HG03457 (cell line): ENCODE results near the gene EPC2.

ENCODE experiments used
- ATAC-seq: cut with Tn5 transposase; IDR thresholded peaks from one replicate; pipeline ENCODE4 v1.9.1; 2021; ENCODE audit warnings: moderate number of reproducible peaks; ENCODE audit not compliant: unreplicated experiment

EPC2 gene

DNA sequence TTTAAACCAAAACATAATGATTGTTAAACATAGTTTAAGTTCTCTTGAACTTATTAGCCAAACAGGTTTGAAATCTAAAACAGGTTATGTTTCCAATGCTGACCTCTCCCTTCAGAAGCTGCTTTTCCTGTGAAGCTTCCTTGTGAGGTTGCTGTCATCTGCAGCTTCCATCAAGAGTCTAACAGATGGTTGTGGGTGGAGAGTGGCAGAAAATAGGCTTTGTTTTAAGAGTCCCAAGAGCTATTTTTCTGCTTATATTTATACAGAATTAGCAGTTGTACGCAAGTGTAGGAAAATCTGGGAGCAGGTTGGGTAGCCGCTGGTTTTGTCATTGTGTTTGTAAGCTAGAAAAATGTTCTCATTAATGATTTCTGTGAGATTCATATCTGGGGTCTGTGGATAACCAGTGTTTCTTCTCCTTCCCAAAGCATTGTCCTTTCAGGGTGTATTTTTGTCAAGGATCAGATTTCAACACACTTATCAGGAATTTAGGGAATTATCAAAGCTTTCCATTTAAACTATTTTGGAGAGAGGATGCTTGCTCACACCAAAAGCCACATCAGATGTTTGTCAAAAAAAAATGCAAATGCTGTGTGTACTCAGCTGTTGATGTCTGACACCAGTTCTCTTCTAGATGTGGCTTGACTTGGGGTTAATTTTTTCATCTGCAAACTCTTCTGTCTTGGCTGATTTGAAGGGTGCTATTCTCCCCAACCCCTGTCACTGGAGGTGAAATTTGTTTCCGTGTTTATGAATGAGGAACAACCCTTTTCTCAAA lies 152.4 kb downstream of the EPC2 start:
- ATAC-seq = no peak

DNA sequence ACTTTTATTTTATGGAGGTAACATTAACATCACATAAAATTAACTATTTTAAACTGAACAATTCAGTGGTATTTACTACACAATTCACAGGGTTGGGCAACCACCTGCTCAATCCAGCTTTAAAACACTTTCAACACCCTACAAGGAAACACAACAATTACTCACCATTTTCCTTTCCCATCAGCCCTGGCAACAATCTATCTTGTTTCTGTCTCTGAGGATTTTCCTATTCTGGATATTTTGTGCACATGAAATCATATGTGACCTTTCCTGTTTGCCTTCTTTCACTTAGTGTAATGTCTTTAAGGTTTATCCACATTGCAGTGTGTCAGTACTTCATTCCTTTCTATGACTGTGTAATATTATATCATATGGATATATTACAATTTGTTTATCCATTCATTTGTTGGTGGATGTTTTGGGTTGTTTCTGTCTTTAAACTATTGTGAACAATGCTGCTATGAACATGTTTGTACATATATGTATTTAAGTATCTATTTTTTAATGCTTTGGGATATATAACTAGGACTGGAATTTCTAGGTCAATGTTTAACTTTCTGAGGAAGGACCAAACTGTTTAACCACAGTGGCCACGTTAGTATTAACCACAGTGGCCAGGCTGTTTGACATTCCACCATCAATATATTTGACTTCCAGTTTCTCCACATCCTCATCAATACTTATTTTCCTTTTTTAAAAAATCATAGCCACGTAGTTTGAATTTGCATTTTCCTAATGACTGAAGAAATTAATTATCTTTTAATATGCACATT lies 158.1 kb downstream of the EPC2 start:
- ATAC-seq = no peak

DNA sequence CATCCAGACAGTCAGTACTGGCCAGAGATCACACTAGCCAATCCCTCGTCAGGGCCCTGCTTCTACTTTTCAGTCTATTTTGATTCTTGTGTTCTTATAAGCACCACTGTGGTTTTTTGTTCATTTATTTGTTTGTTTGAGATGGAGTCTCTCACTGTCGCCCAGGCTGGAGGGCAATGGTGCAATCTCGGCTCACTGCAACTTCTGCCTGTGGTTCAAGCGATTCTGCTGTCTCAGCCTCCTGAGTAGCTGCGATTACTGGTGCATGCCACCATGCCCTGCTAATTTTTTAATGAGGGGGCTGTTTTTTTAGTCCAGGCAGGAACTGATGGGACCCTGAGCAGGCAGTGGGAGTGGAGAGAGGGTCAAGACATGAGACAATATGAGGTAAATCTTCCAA lies 165.5 kb downstream of the EPC2 start:
- no peak for ATAC-seq

DNA sequence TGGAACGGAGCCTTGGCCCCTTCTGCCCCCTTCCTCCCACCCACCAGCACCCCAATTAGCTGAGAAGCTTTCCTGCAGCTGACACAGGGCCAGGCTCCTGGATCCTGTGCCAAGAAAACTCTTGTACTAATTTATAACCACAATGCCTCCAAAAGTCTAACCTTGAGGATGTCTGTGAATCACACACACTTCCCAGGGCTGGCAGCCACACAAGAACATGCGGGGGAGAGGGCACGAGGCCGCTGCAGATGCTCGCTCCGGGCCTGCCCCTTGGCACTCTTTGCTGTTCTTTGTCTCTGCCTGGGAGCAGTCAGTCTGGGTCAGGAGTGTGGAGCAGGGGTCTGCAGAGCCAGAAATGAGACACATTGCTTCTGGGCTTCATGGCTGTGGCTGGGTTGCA lies 167.8 kb downstream of the EPC2 start:
- ATAC-seq = no peak

DNA sequence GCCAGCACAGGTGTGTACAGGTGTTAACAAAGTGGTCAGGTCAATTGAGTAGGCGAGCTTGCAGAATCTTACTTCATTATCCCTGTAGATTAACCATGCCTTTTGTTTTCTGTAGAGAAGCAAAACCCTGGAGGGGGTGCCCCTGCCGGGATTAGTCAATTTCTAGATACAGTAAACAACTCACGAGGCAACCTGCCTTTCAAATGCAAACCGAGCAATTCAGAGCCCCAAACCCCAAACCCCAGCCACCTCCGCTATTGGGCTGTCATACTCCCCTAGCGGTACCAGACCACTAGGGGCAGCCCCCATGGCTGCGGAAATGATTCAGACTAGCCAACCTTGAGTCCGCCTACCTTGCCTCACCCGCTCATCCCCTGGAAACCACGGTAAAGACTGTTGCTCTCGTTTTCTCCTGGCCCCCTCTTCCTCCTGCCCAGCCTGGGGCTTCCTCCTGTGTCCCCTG lies 169.1 kb downstream of the EPC2 start:
- peak; percentile 98 for ATAC-seq

DNA sequence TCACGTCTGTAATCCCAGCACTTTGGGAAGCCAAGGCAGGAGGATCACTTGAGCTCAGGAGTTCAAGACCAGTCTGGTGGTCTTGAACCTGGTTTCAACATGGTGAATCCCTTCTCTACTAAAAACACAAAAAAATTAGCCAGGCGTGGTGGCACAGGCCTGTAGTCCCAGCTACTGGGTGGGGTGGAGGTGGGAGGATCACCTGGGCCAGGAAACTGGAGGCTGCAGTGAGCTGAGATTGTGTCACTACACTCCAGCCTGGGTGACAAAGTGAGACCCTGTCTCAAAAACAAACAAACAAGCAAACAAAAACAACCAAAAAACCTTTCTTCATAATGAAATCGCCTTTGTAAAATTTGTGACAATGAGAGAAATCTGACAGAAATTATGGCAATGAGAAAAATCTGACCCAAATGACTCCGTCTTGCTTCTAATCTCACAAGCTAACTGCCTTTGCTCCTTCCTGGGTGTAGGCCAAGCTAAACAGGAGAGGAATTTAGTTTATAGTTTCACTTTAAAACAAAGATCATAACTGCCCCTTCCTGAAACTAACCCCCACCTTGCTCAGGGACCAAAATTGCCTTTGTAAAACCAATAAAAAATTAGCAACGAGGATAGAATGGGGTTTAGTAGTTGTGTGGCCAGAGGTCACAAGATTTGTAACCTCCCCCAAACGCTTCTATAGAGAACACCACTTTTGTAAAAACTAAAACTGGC lies 169.8 kb downstream of the EPC2 start:
- no peak for ATAC-seq

DNA sequence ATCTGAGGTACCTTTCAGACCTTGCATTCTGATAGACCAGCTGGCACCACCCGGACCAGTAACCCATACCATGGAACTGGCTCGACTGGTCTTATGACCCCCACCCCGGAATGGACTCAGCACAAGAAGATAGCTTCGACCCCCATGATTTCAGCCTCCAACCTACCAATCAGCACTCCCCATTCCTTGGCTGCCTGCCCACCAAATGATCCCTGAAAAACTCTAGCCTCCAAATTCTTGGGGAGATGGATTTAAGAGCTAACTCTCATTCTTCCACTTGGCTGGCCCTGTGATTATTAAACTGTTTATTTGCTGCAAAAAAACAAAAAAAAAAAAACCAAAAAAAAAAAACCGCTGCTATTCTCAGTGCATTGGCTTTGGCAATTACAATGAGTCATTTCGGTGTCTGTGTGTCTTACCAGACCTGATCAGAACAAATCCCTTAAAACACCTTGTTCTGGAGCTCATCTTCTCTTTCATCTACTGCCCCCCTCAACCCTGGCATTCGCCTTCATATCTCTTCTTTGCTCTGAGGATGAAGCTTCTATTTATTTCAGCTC lies 170.4 kb downstream of the EPC2 start:
- ATAC-seq = no peak

DNA sequence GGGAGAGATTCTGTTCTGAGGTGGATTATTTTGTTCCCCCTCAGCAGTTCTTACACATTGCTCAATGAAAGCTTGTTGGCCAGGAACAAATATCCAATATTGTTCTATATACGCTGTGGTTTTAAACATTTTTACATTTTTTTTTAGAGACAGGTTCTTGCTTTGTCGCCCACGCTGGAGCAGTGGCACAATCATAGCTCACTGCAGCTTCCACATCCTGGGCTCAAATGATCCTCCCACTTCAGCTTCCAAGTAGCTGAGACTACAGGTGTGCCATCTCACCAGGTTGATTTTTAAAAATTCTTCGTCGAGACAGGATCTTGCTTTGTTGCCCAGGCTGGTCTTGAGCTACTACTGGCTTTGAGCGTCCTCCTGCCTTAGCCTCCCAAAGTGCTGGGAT lies 171.6 kb downstream of the EPC2 start:
- no peak for ATAC-seq

DNA sequence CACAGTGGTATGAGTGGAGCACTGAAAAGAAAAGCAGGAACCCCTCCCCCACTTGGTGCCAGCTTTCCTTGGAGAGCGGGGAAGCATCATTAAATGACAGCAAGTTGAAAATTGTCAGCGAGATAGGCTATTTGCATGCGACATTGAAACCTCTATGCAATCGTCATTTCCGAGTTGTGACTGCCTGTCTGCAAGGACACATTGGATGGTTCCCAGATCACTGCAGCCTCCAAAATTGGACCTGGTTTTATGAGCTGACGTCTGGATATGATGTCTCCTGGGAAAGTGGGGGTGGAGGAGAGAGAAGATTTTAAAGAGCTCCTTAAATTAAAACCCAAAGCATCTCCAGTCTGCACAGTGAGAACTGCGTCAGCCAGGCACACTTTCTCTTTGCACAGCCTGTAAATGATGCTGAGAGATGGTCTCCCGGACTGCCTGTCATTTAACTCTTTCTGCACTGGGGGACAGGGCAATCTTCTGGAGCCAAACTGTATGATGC lies 172.7 kb downstream of the EPC2 start:
- ATAC-seq = no peak

DNA sequence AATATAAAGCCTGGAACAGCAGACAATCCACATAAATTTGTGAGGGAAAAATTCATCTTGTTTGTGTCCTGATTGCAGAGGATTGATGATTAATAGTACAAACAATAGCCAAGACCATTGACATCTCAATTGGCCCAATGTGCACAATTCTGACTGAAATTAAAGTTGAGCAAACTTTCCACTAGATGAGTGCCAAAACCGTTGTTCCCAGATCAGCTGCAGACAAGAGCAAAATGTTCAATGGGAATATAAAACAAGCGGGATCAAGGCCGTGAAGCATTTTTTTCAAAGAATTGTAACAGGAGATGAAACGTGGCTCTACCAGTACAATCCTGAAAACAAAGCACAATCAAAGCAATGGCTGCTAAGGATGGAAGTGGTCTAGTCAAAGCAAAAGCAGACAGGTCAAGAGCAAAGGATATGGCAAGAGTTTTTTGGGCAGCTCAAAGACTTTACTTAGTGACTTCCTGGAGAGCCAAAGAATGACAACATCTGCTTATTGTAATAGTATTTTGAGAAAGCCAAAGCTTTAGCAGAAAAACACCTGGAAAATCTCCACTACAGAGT lies 174.6 kb downstream of the EPC2 start:
- no peak for ATAC-seq

DNA sequence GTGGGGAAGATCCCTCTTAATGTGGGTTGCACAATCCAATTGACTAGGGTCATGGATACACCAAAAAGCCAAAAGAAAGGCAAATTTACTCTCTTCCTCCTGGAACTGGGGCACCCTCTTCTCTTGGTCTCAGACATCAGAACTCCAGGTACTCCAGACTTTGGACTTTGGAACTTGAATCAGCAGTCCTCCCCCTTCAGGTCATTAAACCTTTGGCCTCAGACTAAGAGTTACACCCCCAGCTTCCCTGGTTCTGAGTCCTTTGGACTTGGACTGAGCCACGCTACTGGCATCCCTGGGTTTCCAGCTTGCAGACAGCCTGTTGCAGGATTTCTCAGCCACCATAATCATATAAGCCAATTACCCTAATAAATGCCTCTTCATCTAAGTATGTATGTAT lies 179.6 kb downstream of the EPC2 start:
- ATAC-seq = no peak

DNA sequence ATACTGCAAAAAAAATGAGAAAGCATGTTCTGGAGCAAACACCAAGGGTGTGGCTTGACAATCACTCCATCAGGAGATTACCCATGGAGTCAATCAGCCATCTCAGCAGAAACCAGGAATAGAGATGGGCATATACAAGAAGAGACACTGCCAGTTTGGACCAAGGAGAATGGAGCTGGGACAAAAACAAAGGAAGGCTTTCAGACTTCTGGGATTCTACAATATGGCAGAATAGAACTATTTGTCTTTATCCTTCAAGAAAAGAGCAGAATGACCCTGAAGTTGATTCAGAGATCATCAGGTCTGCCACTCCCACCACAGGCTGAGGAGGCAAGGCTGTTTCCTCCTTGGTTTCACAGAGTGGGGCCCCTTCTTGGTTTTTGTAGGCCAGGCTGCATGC lies 182.2 kb downstream of the EPC2 start:
- no peak for ATAC-seq

DNA sequence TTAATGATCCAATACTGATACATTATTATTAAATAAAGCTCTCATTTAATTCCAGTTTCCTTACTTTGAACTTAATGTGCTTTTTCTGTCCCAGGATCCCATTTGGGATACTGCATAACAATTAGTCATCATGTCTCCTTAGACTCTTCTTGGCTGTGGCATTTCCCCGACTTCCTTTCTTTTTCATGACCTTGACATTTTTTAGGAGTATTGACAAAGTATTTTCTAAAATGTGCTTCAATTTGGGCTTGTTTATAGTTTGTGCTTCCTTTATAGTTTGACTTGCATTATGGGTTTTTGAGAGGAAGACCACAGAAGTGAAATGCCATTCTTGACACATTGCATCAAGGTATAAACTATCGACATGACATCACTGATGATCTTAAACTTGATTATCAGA lies 184.4 kb downstream of the EPC2 start:
- no peak for ATAC-seq

DNA sequence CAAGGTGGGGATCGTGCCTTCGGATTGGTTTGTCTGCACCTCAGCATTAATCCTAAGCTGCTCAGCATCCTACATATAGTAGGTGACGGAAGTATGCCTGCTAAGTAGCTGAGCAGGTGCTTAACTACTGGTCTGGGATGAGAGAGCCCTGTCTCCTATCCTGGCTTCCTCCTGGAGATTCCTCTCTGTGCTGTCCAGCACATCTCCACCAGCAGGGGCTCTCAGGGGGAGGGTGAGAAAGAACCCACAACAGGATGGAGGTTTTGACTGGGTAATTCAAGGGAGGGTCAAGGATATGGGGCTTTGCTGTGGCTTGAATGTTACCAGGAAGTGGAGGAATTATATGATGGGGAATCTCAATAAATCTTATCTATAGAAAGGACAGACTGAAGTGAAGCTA lies 185.1 kb downstream of the EPC2 start:
- no peak for ATAC-seq

DNA sequence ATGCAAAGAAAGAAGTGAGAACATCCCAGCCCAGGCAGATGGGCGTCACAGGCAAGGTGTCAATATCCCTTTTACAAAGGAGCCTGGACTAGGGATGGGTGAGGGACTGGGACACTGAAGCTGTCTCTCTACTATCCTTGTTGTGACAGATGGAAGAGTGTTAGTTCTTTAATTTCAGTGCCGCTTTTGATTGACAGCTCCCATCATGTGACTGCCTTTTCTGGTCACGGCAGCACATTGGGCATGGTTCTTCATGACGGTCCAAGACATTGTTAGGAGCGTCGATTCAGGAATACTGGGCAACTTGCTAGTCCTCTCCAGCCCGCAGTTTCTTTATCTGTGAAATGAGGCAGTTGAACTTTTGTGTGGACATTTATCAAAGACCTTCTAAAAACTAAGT lies 188.1 kb downstream of the EPC2 start:
- no peak for ATAC-seq
